OCI-LY7 (cell line): Measurements from ENCODE around the gene CD36. TPM values are rescaled to one million over a fixed set of nuclear protein-coding genes. Genes with fewer than 3 reads are reported as not detected.

Experiments used
- BruUV-seq: library from RNA; stranded (reverse); fragments of 400-500 nt; replicated peaks from 2 replicates; lab custom pipeline; 2021; lab: Mats Ljungman, UMichigan
- CTCF ChIA-PET: fragments of 300-600 bp; sonication (Branson Sonifier 250); formaldehyde crosslinking; loops from one replicate; lab custom pipeline; 2022; ENCODE audit warnings: antibody characterized with exemption; ENCODE audit not compliant: unreplicated experiment; lab: Charles Lee
- POLR2A ChIA-PET: fragments of 300-600 bp; sonication (Branson Sonifier 250); formaldehyde crosslinking; loops from one replicate; lab custom pipeline; 2022; ENCODE audit warnings: antibody characterized with exemption; lab: Charles Lee
- DNase-seq: peaks from one replicate; pipeline ENCODE4 v3.0.0-alpha.2; 2015; ENCODE audit warnings: low spot score
- H2AFZ ChIP-seq: fragments of 200-600 bp; sonication (generic), shearing (Covaris generic); 2 replicates; pipeline ENCODE4 v1.6.1; 2014; ENCODE audit warnings: mild to moderate bottlenecking, antibody characterized with exemption, low read length, moderate library complexity
- H3K27ac ChIP-seq: fragments of 200-600 bp; sonication (generic); 2 replicates; pipeline ENCODE4 v1.5.1; 2014; ENCODE audit warnings: mixed run types, low read depth, mild to moderate bottlenecking, moderate library complexity, low read length, inconsistent platforms; ENCODE audit not compliant: poor library complexity, severe bottlenecking
- H3K36me3 ChIP-seq: fragments of 200-600 bp; sonication (generic); 2 replicates; pipeline ENCODE4 v1.6.1; 2014; ENCODE audit warnings: mild to moderate bottlenecking, antibody characterized with exemption, low read length, moderate library complexity, mixed read lengths; ENCODE audit not compliant: insufficient read depth
- H3K4me1 ChIP-seq: fragments of 200-600 bp; sonication (generic); 2 replicates; pipeline ENCODE4 v1.5.1; 2014; ENCODE audit warnings: mild to moderate bottlenecking, low read length; ENCODE audit not compliant: insufficient read depth, poor library complexity, severe bottlenecking
- H3K4me2 ChIP-seq: fragments of 200-600 bp; sonication (generic); 2 replicates; pipeline ENCODE4 v1.6.1; 2014; ENCODE audit warnings: mild to moderate bottlenecking, low read length
- H3K4me3 ChIP-seq: fragments of 200-600 bp; sonication (generic); 2 replicates; pipeline ENCODE4 v1.5.1; 2014; ENCODE audit warnings: mild to moderate bottlenecking, low read depth, low read length; ENCODE audit not compliant: poor library complexity, severe bottlenecking
- H3K79me2 ChIP-seq: fragments of 200-600 bp; sonication (generic); 2 replicates; pipeline ENCODE4 v1.6.1; 2016; ENCODE audit warnings: low read depth, mild to moderate bottlenecking, low read length, moderate library complexity, mixed read lengths; ENCODE audit not compliant: insufficient read depth
- H3K9me2 ChIP-seq: fragments of 200-600 bp; sonication (generic); 2 replicates; pipeline ENCODE4 v1.6.1; 2016; ENCODE audit warnings: mild to moderate bottlenecking, low read length, mixed read lengths; ENCODE audit not compliant: insufficient read depth
- H3K9me3 ChIP-seq: fragments of 200-600 bp; sonication (generic); 2 replicates; pipeline ENCODE4 v1.6.1; 2014; ENCODE audit warnings: mild to moderate bottlenecking, mixed run types, low read length, mixed read lengths
- H4K20me1 ChIP-seq: fragments of 200-600 bp; sonication (generic); 2 replicates; pipeline ENCODE4 v1.6.1; 2014; ENCODE audit warnings: mild to moderate bottlenecking, antibody characterized with exemption, low read length, moderate library complexity, mixed read lengths; ENCODE audit not compliant: insufficient read depth
- EZH2phosphoT487 ChIP-seq: fragments of 200-600 bp; sonication (generic); IDR thresholded peaks from 2 replicates; pipeline ENCODE4 v1.6.1; 2018; ENCODE audit warnings: low read depth, borderline replicate concordance, mild to moderate bottlenecking, mixed run types, antibody characterized with exemption, low read length, moderate library complexity, mixed read lengths
- intact Hi-C: fragments of 100-400 bp; cut with micrococcal nuclease; formaldehyde crosslinking; loops from one replicate; pipeline ENCODE4 v1.10.0; 2022; ENCODE audit not compliant: unreplicated experiment
- total RNA-seq, 2 experiments: library from RNA; depleted of rRNA in 1 of 2; stranded (reverse); fragments of >200 nt in 1 of 2; shearing (Covaris generic) in 1 of 2; gene quantifications; 2 replicates each; pipeline ENCODE4 v1.2.3, GENCODE V29; 2014 to 2022
- TF ChIP-seq, protein P1 (sequence below): fragments of 200-600 bp; sonication (generic); conservative IDR thresholded peaks from 2 replicates; pipeline ENCODE4 v1.5.1; 2014; ENCODE audit warnings: mild to moderate bottlenecking, antibody characterized with exemption, low read length, moderate library complexity, mixed read lengths

CD36 gene
- total RNA-seq, 2 experiments from 2014 or later = not detected

DNA sequence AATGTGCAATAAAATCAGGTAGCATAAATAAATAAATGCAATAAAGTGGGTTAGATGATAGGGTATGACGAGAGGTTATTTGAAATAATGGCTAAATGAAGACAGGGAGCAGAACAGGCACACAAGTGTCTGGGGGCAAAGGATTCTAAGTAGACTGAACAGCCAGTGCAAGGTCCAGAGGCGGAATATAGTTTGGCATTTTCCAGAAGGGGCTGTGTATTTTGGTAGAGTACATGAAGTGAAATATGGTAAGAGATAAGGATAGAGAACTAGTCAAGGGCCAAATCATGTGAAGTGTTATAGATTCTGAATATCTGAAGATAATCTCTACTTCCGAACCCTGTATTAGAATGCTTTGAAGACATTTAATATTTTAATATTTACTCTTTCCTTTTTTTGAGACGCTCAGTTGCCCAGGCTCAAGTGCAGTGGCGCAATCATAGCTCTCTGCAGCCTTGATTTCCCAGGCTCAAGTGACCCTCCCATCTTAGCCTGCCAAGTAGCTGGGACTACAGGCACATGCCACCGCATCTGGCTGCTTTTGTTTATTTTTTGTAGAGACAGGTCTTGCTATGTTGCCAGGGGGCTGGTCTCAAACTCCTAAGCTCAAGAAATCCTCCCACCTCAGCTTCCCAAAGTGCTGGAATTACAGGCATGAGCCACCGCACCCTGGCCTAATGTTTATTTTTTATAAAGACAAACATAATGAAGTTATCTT, 44.4 kb upstream of the CD36 start:
- no peak overlapping the region for H3K4me3 ChIP-seq
- no peaks in the 10 kb centered on the region for H3K9me3 ChIP-seq
- DNase-seq = no peak
- H3K36me3 ChIP-seq = no peaks in the 10 kb centered on the region
- no peak overlapping the region for H3K4me2 ChIP-seq
- BruUV-seq = no TSS peak
- H3K79me2 ChIP-seq = no peaks in the 10 kb centered on the region
- ChIA-PET CTCF (no interaction called here), POLR2A (interaction anchor here (0.7 kb wide), 1 partner anchor 920 kb away, joined by 3 read pairs; no protein-coding TSS in a partner anchor)
- H2AFZ ChIP-seq = no peak overlapping the region
- no peaks in the 10 kb centered on the region for H4K20me1 ChIP-seq
- no peaks in the 10 kb centered on the region for H3K9me2 ChIP-seq
- no peaks in the 10 kb centered on the region for H3K4me1 ChIP-seq
- H3K27ac ChIP-seq = no peak overlapping the region
- intact Hi-C loops = no loop called here
- TF ChIP-seq EZH2phosphoT487 = no peak
- TF ChIP-seq, protein P1, sequence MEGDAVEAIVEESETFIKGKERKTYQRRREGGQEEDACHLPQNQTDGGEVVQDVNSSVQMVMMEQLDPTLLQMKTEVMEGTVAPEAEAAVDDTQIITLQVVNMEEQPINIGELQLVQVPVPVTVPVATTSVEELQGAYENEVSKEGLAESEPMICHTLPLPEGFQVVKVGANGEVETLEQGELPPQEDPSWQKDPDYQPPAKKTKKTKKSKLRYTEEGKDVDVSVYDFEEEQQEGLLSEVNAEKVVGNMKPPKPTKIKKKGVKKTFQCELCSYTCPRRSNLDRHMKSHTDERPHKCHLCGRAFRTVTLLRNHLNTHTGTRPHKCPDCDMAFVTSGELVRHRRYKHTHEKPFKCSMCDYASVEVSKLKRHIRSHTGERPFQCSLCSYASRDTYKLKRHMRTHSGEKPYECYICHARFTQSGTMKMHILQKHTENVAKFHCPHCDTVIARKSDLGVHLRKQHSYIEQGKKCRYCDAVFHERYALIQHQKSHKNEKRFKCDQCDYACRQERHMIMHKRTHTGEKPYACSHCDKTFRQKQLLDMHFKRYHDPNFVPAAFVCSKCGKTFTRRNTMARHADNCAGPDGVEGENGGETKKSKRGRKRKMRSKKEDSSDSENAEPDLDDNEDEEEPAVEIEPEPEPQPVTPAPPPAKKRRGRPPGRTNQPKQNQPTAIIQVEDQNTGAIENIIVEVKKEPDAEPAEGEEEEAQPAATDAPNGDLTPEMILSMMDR = no peak

DNA sequence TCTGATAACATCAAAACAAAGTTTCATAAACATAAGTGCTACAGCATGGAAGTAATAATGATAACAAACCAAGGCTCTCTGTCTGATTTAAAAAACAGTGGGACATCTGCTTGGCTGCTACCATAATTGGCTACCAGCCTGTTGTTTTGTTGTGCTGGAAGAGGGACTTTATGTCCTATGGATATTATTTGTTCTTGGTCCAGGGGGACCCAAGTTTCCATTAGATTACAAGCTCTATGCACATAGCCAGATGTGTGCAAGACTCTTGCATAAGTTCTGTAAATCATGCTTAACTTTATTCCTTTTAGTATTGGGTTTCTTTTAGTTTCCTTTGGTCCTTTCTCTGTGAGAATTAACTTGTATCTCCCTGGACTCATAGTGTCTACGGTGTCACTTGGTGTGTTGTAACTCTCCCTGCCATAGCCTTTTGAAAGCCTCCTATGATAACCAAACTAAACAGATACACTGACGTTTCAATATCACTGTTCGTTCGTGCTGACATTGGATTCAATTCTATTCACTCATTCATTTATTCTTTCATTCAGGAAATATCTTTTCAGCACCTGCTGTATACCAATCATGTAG, 41.4 kb upstream of the CD36 start:
- DNase-seq = no peak
- Histone ChIP-seq H3K4me3 (no peak overlapping the region), H4K20me1 (no peaks in the 10 kb centered on the region), H3K9me2 (no peaks in the 10 kb centered on the region), H3K4me1 (no peaks in the 10 kb centered on the region), H3K27ac (no peak overlapping the region), H3K9me3 (no peaks in the 10 kb centered on the region), H2AFZ (no peak overlapping the region), H3K4me2 (no peak overlapping the region), H3K36me3 (no peaks in the 10 kb centered on the region), H3K79me2 (no peaks in the 10 kb centered on the region)
- POLR2A ChIA-PET = no interaction called here
- intact Hi-C loops = no loop called here
- CTCF ChIA-PET = no interaction called here
- no TSS peak for BruUV-seq
- TF ChIP-seq, protein P1 = no peak
- TF ChIP-seq EZH2phosphoT487 = no peak

DNA sequence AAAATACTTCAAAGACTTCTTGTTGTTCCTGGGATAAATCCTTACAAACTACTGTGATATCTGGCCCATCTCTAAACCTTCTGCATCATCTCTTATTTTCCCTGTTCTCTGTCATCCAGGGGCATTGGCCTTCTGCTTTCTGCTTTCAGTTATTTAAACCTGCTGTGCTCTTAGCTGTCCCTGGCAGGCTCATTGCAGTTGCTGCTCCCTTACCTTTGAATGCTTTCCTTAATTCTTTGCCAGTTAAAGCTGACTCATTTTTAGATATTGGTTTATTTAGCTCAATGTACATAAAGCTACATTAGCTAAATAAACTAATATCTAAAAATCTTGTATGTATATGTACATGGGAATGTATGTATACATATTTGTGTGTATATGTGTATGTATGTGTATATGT, 40.6 kb upstream of the CD36 start:
- H3K79me2 ChIP-seq = no peaks in the 10 kb centered on the region
- TF ChIP-seq, protein P1 = no peak
- TF ChIP-seq EZH2phosphoT487 = no peak
- no peak overlapping the region for H3K4me3 ChIP-seq
- ChIA-PET POLR2A (no interaction called here), CTCF (no interaction called here)
- H4K20me1 ChIP-seq = no peaks in the 10 kb centered on the region
- H2AFZ ChIP-seq = no peak overlapping the region
- H3K4me2 ChIP-seq = no peak overlapping the region
- H3K9me3 ChIP-seq = no peaks in the 10 kb centered on the region
- no peaks in the 10 kb centered on the region for H3K9me2 ChIP-seq
- H3K36me3 ChIP-seq = no peaks in the 10 kb centered on the region
- no peaks in the 10 kb centered on the region for H3K4me1 ChIP-seq
- H3K27ac ChIP-seq = no peak overlapping the region
- BruUV-seq = no TSS peak
- intact Hi-C loops = no loop called here
- DNase-seq = no peak
